GM06990 (cell line): ENCODE data around the gene PPFIBP2.

Experiments
- DNase-seq: peaks from one replicate; pipeline ENCODE4 v3.0.0-alpha.2; 2011; ENCODE audit not compliant: insufficient read length; ENCODE audit errors: extremely low read depth
- H3K27me3 ChIP-seq: replicated peaks from 2 replicates; pipeline ENCODE4 v1.6.0; 2011; ENCODE audit warnings: low read length; ENCODE audit not compliant: control insufficient read depth, insufficient read depth
- H3K36me3 ChIP-seq: 2 replicates; pipeline ENCODE4 v1.5.1; 2011; ENCODE audit warnings: low read length; ENCODE audit not compliant: control insufficient read depth, insufficient read depth
- H3K4me3 ChIP-seq: replicated peaks from 2 replicates; pipeline ENCODE4 v1.5.1; 2011; ENCODE audit warnings: low read depth, mild to moderate bottlenecking, control low read depth, low read length
- CTCF ChIP-seq: IDR thresholded peaks from 2 replicates; pipeline ENCODE4 v1.5.1; 2011; ENCODE audit warnings: low read length, control low read depth, mild to moderate bottlenecking, inconsistent platforms; ENCODE audit not compliant: insufficient read depth, poor library complexity, severe bottlenecking

The PPFIBP2 gene

GRCh38 chr11:7571640-7572000 lies 57.8 kb downstream of the PPFIBP2 start:
- H3K36me3 ChIP-seq = peaks cover 9% of the 10 kb centered on the region
- TF ChIP-seq CTCF = peak; percentile 77
- no peak for DNase-seq
- no peaks in the 10 kb centered on the region for H3K27me3 ChIP-seq
- no peak overlapping the region for H3K4me3 ChIP-seq

GRCh38 chr11:7572001-7572712 lies 58.4 kb downstream of the PPFIBP2 start:
- no peak for DNase-seq
- peaks cover 9% of the 10 kb centered on the region for H3K36me3 ChIP-seq
- no peaks in the 10 kb centered on the region for H3K27me3 ChIP-seq
- TF ChIP-seq CTCF = no peak
- no peak overlapping the region for H3K4me3 ChIP-seq

DNA sequence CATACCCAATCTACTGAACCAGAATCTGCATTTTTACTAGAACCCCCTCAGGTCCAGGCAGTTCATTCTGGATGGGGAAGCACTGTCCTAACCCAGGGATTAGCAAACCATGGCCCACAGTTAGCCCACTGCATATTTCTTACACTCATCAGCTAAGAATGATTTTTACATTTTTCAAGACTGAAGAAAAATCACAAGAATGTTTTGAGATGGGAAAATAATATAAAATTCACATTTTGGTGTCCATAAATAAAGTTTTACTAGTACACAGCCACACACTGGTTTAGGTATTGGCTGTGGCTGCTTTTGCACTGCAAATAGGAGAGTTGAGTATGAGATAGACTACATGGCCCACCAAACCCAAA lies 59.4 kb downstream of the PPFIBP2 start:
- H3K27me3 ChIP-seq = no peaks in the 10 kb centered on the region

DNA sequence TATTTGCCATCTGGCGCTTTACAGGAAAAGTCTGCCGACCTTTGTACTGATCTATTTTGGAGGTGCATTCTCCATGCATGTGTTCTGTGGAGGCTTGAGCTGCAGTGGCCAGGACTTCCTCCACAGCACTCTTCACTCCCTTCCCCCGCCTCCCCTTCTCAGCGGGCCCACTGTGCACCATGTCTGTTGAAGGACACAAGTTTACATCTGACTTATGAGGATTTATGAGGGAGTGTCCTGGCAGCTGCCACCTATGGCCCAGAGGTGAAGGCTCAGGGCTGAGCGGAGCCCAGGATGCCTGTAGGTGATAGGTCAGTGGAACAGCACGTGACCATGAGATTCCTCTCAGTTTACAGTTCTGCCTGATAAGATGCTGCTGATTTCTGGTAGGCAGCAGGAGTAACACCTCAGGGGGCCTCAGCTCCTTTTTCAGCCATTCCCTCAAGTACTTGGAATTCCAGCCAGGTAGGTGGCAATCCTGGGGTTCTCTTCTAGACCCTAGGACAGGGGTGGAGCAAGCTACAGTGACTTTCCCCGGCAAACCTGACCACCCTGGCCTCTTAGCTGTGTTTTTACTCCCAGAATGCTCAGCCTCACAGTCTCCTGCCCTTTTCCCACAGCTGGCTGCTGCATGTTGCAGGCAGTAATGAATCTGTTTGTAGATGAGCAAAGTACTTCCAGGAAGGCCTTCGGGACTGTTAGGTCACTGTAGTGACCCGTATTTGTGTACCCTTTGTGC lies 59.9 kb downstream of the PPFIBP2 start:
- Histone ChIP-seq H3K4me3 (no peak overlapping the region), H3K36me3 (peaks cover 2% of the 10 kb centered on the region), H3K27me3 (no peaks in the 10 kb centered on the region)
- no peak for TF ChIP-seq CTCF
- DNase-seq = no peak

More for the DNA sequence above, 59.4 kb downstream of the PPFIBP2 start:
- TF ChIP-seq CTCF = no peak
- H3K36me3 ChIP-seq = peaks cover 4% of the 10 kb centered on the region
- H3K4me3 ChIP-seq = no peak overlapping the region
- no peak for DNase-seq

DNA sequence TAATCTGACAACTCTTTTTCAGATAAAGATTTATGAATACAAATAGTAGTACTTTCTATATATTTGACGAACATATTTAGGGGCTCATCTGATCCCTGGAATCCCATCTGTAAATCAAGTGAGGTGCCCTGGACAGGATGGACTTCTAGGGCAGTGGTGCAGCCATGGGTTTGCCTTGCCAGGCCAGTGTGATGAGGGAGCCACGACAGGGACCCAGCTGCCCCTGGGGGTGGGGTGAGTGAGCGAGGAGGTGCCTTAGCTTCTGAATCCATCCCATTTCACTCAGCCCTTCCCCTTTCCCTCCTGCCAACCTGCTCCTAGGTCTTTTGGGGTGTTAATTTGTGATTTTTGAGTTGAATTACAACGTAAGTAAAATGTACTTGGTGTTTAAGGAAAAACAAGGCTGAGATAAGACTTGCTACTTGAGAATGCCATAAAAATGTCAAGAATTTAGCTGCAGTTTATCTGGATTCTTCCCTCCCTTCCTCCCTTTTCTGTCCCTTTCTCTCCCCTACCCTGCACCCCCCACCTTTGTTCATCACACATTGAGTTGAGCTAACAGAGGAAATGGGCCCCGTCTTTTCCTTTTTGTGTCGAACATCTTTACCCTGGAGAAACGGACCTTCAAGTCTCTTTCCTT lies 60.8 kb downstream of the PPFIBP2 start:
- no peak overlapping the region for H3K4me3 ChIP-seq

More for the DNA sequence above, 60.8 kb downstream of the PPFIBP2 start:
- DNase-seq = no peak
- peaks cover 2% of the 10 kb centered on the region for H3K36me3 ChIP-seq
- H3K27me3 ChIP-seq = no peaks in the 10 kb centered on the region
- no peak for TF ChIP-seq CTCF
